ENCODE measurements around the gene HCAR3.

DNA sequence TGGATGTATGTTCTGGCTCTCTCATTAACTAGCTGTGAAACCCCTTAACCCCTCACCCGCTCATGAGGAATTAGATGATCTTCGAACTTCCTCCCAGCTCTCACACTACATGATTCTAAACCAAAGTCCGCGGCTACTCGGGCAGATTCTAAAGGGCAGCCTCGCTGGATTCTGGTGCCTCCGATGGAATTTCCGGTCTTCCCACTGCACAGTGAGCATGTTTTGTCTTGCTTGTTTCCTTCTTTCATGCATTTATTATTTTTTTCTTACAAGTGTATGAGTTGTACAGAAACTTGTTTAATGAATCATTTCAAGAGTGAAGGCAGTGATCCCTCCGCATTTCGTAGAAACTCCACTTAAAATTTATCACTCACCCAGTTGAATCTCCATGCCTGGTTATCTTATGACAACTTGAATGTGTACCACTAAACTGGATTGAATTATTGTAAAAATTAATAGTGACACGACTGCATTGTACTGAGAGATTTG, 4.5 kb upstream of the HCAR3 start:
- no peak for TF ChIP-seq EP300 (IDR thresholded peaks at IDR 0.05)
- no peak for TF ChIP-seq POLR2A (IDR thresholded peaks at IDR 0.05)
- TF ChIP-seq, protein P1, sequence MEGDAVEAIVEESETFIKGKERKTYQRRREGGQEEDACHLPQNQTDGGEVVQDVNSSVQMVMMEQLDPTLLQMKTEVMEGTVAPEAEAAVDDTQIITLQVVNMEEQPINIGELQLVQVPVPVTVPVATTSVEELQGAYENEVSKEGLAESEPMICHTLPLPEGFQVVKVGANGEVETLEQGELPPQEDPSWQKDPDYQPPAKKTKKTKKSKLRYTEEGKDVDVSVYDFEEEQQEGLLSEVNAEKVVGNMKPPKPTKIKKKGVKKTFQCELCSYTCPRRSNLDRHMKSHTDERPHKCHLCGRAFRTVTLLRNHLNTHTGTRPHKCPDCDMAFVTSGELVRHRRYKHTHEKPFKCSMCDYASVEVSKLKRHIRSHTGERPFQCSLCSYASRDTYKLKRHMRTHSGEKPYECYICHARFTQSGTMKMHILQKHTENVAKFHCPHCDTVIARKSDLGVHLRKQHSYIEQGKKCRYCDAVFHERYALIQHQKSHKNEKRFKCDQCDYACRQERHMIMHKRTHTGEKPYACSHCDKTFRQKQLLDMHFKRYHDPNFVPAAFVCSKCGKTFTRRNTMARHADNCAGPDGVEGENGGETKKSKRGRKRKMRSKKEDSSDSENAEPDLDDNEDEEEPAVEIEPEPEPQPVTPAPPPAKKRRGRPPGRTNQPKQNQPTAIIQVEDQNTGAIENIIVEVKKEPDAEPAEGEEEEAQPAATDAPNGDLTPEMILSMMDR (IDR thresholded peaks at IDR 0.05), result no peak
- TF ChIP-seq POLR2AphosphoS5 (IDR thresholded peaks at IDR 0.05), result no peak

Measured in stomach (tissue), 4 donors.